ENCODE measurements around the gene TRAPPC2B. TPM values are rescaled to one million over a fixed set of nuclear protein-coding genes. Genes with fewer than 3 reads are reported as not detected.

TRAPPC2B gene
- total RNA-seq, 2 experiments from 2014 or later = 6.3 to 8.2 TPM

DNA sequence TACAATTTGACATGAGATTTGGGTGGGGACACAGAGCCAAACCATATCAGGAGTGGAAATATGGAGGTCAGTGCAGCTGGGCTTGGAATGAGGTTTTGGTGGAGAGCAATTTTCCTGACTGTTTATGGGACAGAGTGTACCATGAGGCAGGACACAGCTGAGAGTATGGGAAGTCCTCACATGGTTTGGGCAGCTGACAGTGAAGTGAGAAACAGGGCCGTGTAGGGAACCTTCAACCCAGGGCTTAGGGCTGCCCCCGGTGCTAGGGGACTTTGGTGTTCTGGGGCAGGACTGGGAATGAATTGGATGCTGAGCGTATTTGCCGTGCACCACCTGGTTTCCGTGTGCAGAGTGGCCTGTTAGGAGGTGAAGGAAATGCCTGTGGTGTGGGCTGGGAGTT, 32.4 kb downstream of the TRAPPC2B start:
- H3K4me1 Mint-ChIP-seq = peaks cover 11% of the 10 kb centered on the region
- no peak for DNase-seq
- peaks cover 97% of the 10 kb centered on the region for H3K36me3 Mint-ChIP-seq
- no peak overlapping the region for H3K27ac Mint-ChIP-seq
- no peaks in the 10 kb centered on the region for H3K27me3 Mint-ChIP-seq
- H3K4me3 Mint-ChIP-seq = no peak overlapping the region
- peaks cover 52% of the 10 kb centered on the region for H3K9me3 Mint-ChIP-seq

- H3K4me1 Mint-ChIP-seq = peaks cover 2% of the 10 kb centered on the region
- H3K9me3 Mint-ChIP-seq = peaks cover 55% of the 10 kb centered on the region
- DNase-seq = no peak
- H3K27me3 Mint-ChIP-seq = no peaks in the 10 kb centered on the region
- no peak overlapping the region for H3K27ac Mint-ChIP-seq
- peaks cover 80% of the 10 kb centered on the region for H3K36me3 Mint-ChIP-seq
- no peak overlapping the region for H3K4me3 Mint-ChIP-seq
Observed at GRCh38 chr19:57398868-57399267, 35.5 kb downstream of the TRAPPC2B start.

- no peak overlapping the region for H3K4me3 Mint-ChIP-seq
- H3K9me3 Mint-ChIP-seq = peaks cover 16% of the 10 kb centered on the region
- peaks cover 4% of the 10 kb centered on the region for H3K4me1 Mint-ChIP-seq
- no peak for DNase-seq
- no peak overlapping the region for H3K27ac Mint-ChIP-seq
- peaks cover 29% of the 10 kb centered on the region for H3K36me3 Mint-ChIP-seq
- H3K27me3 Mint-ChIP-seq = no peaks in the 10 kb centered on the region
Observed at GRCh38 chr19:57403737-57404563, 40.6 kb downstream of the TRAPPC2B start.

- Mint-ChIP-seq H3K4me1 (peaks cover 6% of the 10 kb centered on the region), H3K27ac (no peak overlapping the region)
Observed at GRCh38 chr19:57406516-57407123, 43.3 kb downstream of the TRAPPC2B start.

DNA sequence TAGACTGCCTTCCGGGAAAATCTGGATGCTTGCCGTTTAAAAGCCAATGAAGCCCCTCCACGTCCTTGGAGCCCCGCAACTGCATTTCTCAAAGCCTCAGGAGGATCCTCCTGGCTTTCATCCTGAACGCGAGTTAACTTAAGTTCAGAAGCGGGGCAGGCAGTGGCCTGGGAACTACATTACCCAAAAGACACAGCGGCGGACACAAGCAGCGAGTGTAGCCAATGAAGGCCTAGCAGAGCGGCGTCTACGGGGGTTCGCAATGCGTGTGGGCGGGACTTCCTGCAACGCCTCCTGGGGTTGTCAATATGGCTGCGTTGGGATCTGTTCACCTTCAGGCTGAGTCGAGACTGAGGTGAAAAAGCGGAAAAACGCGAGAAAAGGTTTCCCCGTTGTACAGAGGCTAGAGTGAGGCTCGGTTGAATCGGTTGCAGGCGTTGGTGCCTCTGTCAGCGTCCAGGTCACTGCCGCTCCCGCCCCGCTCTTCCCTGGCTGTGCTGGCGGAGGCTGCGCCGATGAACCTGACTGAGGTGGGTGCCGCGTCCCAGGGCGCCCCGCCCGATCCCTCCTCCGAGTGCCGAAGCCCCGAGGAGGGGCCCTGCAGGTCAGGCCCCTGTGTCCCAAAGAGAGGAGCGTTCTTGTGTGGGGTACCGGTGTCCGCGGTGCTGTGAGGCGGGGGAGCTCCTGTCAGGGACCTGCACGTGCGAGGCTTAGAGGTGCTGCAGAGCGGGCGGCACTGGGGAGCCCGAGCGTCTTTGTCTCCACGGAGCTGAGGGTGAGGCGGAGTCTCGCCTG, 47.7 kb downstream of the TRAPPC2B start, which contains the start of gene ZNF17:
Gene ZNF17 (plus strand): TSS at position 285 of the 795 bp plus-strand sequence. CDS start 2,455 bp downstream, outside the sequence.
- Mint-ChIP-seq H3K27me3 (no peaks in the 10 kb centered on the region), H3K9me3 (peaks cover 10% of the 10 kb centered on the region), H3K27ac (peak within 1 kb of the TSS; percentile 80), H3K4me1 (peaks cover 15% of the 10 kb centered on the region), H3K36me3 (peaks cover 34% of the 10 kb centered on the region), H3K4me3 (peak within 1 kb of the TSS; percentile 95)
- DNase-seq = peak; percentile 90

More at GRCh38 chr19:57406516-57407123, 43.3 kb downstream of the TRAPPC2B start:
- peaks cover 6% of the 10 kb centered on the region for H3K9me3 Mint-ChIP-seq
- peaks cover 10% of the 10 kb centered on the region for H3K36me3 Mint-ChIP-seq
- no peaks in the 10 kb centered on the region for H3K27me3 Mint-ChIP-seq
- no peak overlapping the region for H3K4me3 Mint-ChIP-seq
- peak; percentile 77 for DNase-seq

Other genes with a start within 250 kb of the TRAPPC2B start
- not detected for gene USP29, start 243.6 kb upstream of the TRAPPC2B start, total RNA-seq
- not detected for gene ZIM3, start 218.3 kb upstream of the TRAPPC2B start, total RNA-seq
- gene DUXA, start 196.1 kb upstream of the TRAPPC2B start, total RNA-seq = not detected
- gene ZNF264, start 172.1 kb upstream of the TRAPPC2B start, total RNA-seq = 10 to 100 TPM; 20.0 to 21.7 TPM
- gene AURKC, start 132.5 kb upstream of the TRAPPC2B start, total RNA-seq = 1 to 10 TPM; 1.2 to 1.3 TPM
- 1 to 10 TPM; 9.7 TPM for gene ZNF805, start 122.9 kb upstream of the TRAPPC2B start, total RNA-seq
- 10 to 100 TPM; 40.5 to 44.3 TPM for gene ZNF460, start 83.1 kb upstream of the TRAPPC2B start, total RNA-seq
- gene ZNF543, start 43.1 kb upstream of the TRAPPC2B start, total RNA-seq = 1 to 10 TPM; 8.2 to 8.4 TPM
- 10 to 100 TPM; 10.3 to 10.5 TPM for gene ZNF304, start 12.3 kb upstream of the TRAPPC2B start, total RNA-seq
- 1 to 10 TPM; 1.6 to 1.8 TPM for gene ZNF547, start within 50 bp of the TRAPPC2B start, total RNA-seq
- 10 to 100 TPM; 17.4 to 18.5 TPM for gene ZNF548, start 26.3 kb downstream of the TRAPPC2B start, total RNA-seq
- gene ZNF17, start 47.6 kb downstream of the TRAPPC2B start, total RNA-seq = 10 to 100 TPM; 10.5 to 12.3 TPM
- gene ZNF749, start 71.8 kb downstream of the TRAPPC2B start, total RNA-seq = 10 to 100 TPM; 23.6 to 24.8 TPM
- under 1 TPM; 0.30 to 0.31 TPM for gene VN1R1, start 93.6 kb downstream of the TRAPPC2B start, total RNA-seq
- gene ZNF772, start 114.0 kb downstream of the TRAPPC2B start, total RNA-seq = 1 to 10 TPM; 9.3 to 9.7 TPM
- gene ZNF419, start 124.2 kb downstream of the TRAPPC2B start, total RNA-seq = 1 to 10 TPM; 7.5 to 7.8 TPM
- gene ZNF773, start 136.4 kb downstream of the TRAPPC2B start, total RNA-seq = 1 to 10 TPM; 8.5 to 9.1 TPM
- 1 to 10 TPM; 5.6 to 6.1 TPM for gene ZNF549, start 163.8 kb downstream of the TRAPPC2B start, total RNA-seq
- 10 to 100 TPM; 10.9 to 11.4 TPM for gene ZNF550, start 196.3 kb downstream of the TRAPPC2B start, total RNA-seq
- 1 to 10 TPM; 5.9 to 7.0 TPM for gene ZNF416, start 215.4 kb downstream of the TRAPPC2B start, total RNA-seq
- gene ZIK1, start 220.6 kb downstream of the TRAPPC2B start, total RNA-seq = 10 to 100 TPM; 13.1 to 14.4 TPM
- gene ZNF530, start 236.3 kb downstream of the TRAPPC2B start, total RNA-seq = 10 to 100 TPM; 11.0 to 12.2 TPM